OCI-LY3 (cell line): Measurements from ENCODE around the gene PRKCQ.

Source experiments
- H2AFZ ChIP-seq: fragments of 200-600, 300-600 bp; shearing (Covaris generic); 2 replicates; pipeline ENCODE4 v1.6.0; 2014; ENCODE audit warnings: antibody characterized with exemption, low read depth, low read length
- H3K27ac ChIP-seq: fragments of 200-600, 300-600 bp; sonication (generic); 2 replicates; pipeline ENCODE4 v1.5.1; 2014; ENCODE audit warnings: mild to moderate bottlenecking, low read length, moderate library complexity, mixed read lengths
- H3K27me3 ChIP-seq: fragments of 200-600, 300-600 bp; sonication (generic); 2 replicates; pipeline ENCODE4 v1.6.1; 2014; ENCODE audit warnings: low read depth, low read length, mixed read lengths
- H3K36me3 ChIP-seq: fragments of 200-600, 300-600 bp; sonication (generic); replicated peaks from 2 replicates; pipeline ENCODE3; 2014; ENCODE audit warnings: low read depth, low read length, mixed read lengths
- H3K4me1 ChIP-seq: fragments of 300-600, 200-600 bp; sonication (generic); 2 replicates; pipeline ENCODE4 v1.6.1; 2014; ENCODE audit warnings: low read length, mixed read lengths
- H3K4me2 ChIP-seq: fragments of 200-600, 300-600 bp; sonication (generic); 2 replicates; pipeline ENCODE4 v1.6.1; 2014; ENCODE audit warnings: low read length, mixed read lengths
- H3K4me3 ChIP-seq: fragments of 300-600, 200-600 bp; sonication (generic); 2 replicates; pipeline ENCODE4 v1.5.1; 2014; ENCODE audit warnings: antibody characterized with exemption, mild to moderate bottlenecking, low read length, moderate library complexity
- H3K79me2 ChIP-seq: fragments of 300-600, 200-600 bp; shearing (Covaris generic); 2 replicates; pipeline ENCODE4 v1.6.1; 2014; ENCODE audit warnings: mild to moderate bottlenecking, low read length, mixed read lengths
- H3K9ac ChIP-seq: fragments of 300-600, 200-600 bp; shearing (Covaris generic); 2 replicates; pipeline ENCODE4 v1.6.0; 2014; ENCODE audit warnings: mild to moderate bottlenecking, low read length, moderate library complexity
- H3K9me3 ChIP-seq: fragments of 200-600, 300-600 bp; shearing (Covaris generic); 2 replicates; pipeline ENCODE4 v1.6.1; 2014; ENCODE audit warnings: low read length, mixed read lengths; ENCODE audit not compliant: insufficient read depth
- H4K20me1 ChIP-seq: fragments of 200-600, 300-600 bp; sonication (generic); 2 replicates; pipeline ENCODE4 v1.6.1; 2016; ENCODE audit warnings: low read length, mixed read lengths; ENCODE audit not compliant: insufficient read depth
- EZH2phosphoT487 ChIP-seq: fragments of 200-600 bp; shearing (Covaris generic); IDR thresholded peaks from 2 replicates; pipeline ENCODE4 v1.6.1; 2018; ENCODE audit warnings: antibody characterized with exemption, mixed run types, low read depth
- TF ChIP-seq, protein P1 (sequence below): fragments of 200-600, 300-600 bp; sonication (generic); IDR thresholded peaks from 2 replicates; pipeline ENCODE4 v1.5.1; 2014; ENCODE audit warnings: antibody characterized with exemption, low read length, low read depth

Gene PRKCQ

DNA sequence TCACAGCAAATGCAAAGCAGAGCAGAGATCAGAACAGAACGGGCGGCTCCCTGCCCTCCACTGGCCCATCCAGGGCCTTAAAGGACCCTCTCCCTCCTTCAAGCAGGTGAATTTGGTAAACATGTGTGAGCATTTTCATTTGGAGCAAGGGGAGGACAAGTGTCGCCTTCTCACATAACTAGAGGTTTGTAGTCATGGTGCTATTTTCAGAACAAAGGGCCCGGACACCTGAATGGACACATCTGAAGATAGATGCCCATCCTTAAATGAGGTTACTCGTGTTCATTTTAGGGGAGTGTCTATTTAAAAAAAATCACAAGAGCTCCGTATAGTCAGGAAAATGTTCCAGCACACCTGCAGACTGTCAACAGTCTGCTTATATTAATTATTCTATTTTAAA, 153.8 kb downstream of the PRKCQ start:
- Histone ChIP-seq H3K27ac (no peak overlapping the region), H3K9ac (no peak overlapping the region), H3K27me3 (peaks cover 1% of the 10 kb centered on the region; the same call in 1 of the 2 replicates), H3K4me2 (no peak overlapping the region), H4K20me1 (no peaks in the 10 kb centered on the region), H3K4me1 (no peaks in the 10 kb centered on the region), H3K4me3 (no peak overlapping the region), H3K9me3 (no peaks in the 10 kb centered on the region), H2AFZ (no peak overlapping the region), H3K36me3 (no peaks in the 10 kb centered on the region), H3K79me2 (no peaks in the 10 kb centered on the region)
- TF ChIP-seq, protein P1, sequence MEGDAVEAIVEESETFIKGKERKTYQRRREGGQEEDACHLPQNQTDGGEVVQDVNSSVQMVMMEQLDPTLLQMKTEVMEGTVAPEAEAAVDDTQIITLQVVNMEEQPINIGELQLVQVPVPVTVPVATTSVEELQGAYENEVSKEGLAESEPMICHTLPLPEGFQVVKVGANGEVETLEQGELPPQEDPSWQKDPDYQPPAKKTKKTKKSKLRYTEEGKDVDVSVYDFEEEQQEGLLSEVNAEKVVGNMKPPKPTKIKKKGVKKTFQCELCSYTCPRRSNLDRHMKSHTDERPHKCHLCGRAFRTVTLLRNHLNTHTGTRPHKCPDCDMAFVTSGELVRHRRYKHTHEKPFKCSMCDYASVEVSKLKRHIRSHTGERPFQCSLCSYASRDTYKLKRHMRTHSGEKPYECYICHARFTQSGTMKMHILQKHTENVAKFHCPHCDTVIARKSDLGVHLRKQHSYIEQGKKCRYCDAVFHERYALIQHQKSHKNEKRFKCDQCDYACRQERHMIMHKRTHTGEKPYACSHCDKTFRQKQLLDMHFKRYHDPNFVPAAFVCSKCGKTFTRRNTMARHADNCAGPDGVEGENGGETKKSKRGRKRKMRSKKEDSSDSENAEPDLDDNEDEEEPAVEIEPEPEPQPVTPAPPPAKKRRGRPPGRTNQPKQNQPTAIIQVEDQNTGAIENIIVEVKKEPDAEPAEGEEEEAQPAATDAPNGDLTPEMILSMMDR: no peak
- TF ChIP-seq EZH2phosphoT487: no peak

DNA sequence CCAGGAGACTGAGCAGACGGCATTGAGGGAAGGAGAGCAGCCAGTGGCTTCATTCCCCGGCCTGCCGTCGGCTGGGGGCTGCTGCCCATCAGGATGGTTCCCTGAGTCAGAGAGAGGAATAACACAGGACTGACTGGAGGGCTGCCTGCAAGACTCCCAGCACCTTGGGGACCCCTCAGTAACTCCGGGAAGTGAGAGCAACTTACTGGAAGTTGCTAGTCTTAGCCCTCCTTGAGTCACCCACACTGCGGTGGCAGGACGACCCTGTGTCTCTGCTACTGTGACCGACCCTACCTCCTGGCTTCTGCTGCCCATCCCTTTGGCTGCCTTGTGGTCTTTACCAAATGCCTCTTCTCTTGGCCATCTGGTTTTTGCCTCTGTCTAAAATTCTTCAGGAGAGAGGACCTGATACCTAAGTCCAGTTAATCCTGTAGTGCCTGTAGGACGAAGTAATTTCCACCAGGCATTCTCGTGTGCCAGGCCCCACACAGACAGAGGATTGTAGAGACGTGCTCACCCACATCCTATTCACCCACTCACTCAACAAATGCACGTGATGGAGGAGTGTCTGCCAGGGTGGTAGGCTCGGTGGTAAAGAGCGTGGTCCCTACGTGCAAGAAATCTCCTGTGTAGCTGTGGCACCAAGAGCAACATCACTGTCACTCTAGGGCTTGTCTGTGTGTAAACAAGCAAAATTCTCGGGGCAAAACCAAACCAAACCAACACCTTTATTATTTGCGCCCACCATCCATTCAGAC, 156.5 kb downstream of the PRKCQ start:
- H3K4me2 ChIP-seq: no peak overlapping the region
- no peaks in the 10 kb centered on the region for H3K9me3 ChIP-seq
- no peaks in the 10 kb centered on the region for H3K27me3 ChIP-seq
- TF ChIP-seq, protein P1: no peak
- no peak for TF ChIP-seq EZH2phosphoT487
- no peaks in the 10 kb centered on the region for H4K20me1 ChIP-seq
- no peaks in the 10 kb centered on the region for H3K79me2 ChIP-seq
- H2AFZ ChIP-seq: no peak overlapping the region
- H3K4me1 ChIP-seq: no peaks in the 10 kb centered on the region
- H3K27ac ChIP-seq: no peak overlapping the region
- H3K9ac ChIP-seq: no peak overlapping the region
- H3K4me3 ChIP-seq: no peak overlapping the region
- no peaks in the 10 kb centered on the region for H3K36me3 ChIP-seq

DNA sequence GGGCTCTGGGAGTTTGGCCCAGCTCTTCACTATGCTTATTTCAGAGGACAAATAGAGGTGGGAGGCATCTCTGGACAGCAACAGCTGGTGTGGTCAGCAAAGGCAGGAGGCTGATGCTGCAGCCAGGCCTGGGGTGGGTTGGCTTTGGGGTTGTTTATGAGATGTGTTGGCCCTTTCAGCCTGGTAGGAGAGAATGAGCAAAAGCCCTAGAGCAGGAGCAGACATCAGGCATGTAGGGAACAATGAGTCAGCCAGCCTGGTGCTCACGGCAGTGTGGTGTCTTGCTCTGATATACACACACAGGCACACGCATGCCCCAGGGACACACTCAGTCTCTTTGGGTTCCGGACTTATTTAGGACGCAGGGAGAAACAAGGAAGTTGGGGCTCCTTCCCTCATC, 157.1 kb downstream of the PRKCQ start:
- no peaks in the 10 kb centered on the region for H3K4me1 ChIP-seq
- no peaks in the 10 kb centered on the region for H3K9me3 ChIP-seq
- no peaks in the 10 kb centered on the region for H3K79me2 ChIP-seq
- H4K20me1 ChIP-seq: no peaks in the 10 kb centered on the region
- TF ChIP-seq, protein P1: no peak
- no peak for TF ChIP-seq EZH2phosphoT487
- no peak overlapping the region for H3K4me2 ChIP-seq
- H2AFZ ChIP-seq: no peak overlapping the region
- peaks cover 6% of the 10 kb centered on the region for H3K27me3 ChIP-seq
- no peak overlapping the region for H3K27ac ChIP-seq
- no peak overlapping the region for H3K4me3 ChIP-seq
- H3K36me3 ChIP-seq: no peaks in the 10 kb centered on the region
- H3K9ac ChIP-seq: no peak overlapping the region

DNA sequence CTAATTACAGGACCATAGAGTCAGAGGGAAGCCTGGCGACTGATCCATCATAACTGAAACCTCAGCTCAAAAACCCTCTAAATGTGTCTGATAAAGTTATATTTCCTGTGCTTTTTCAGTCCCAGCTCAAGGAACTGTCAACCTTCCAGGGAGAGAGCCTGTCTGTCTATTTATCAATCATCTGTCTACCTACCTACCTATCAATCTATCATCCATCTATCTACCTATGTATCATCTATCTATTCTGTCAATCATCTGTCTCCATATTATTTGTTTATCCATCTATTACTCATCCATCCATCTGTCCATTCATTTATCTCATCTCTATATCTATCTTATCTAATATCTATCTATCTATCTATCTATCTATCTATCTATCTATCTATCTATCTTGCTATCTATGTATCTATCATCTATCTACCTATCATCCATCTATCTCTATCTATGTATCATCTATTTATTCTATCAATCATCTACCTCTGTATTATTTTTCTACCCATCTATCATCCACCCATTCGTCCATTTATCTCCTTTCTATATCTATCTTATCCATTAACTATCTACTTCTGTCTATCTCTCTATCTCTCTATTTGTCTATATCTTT, 161.4 kb downstream of the PRKCQ start:
- TF ChIP-seq, protein P1: no peak
- no peak for TF ChIP-seq EZH2phosphoT487
- Histone ChIP-seq H3K4me1 (no peaks in the 10 kb centered on the region), H3K79me2 (no peaks in the 10 kb centered on the region), H3K36me3 (no peaks in the 10 kb centered on the region), H3K4me2 (no peak overlapping the region), H3K27me3 (peaks cover 13% of the 10 kb centered on the region), H3K27ac (no peak overlapping the region), H3K9me3 (no peaks in the 10 kb centered on the region), H4K20me1 (no peaks in the 10 kb centered on the region), H3K9ac (no peak overlapping the region), H3K4me3 (no peak overlapping the region), H2AFZ (no peak overlapping the region)
